GM12878 (cell line): Measurements from ENCODE around the gene RBM12. TPM values are rescaled to one million over a fixed set of nuclear protein-coding genes. Genes with fewer than 3 reads are reported as not detected.

Source experiments
- ATAC-seq: fragments of 200-7000 bp; cut with Tn5 transposase; 3 replicates; pipeline ENCODE4 v1.9.1; 2020; ENCODE audit warnings: mild to moderate bottlenecking, moderate library complexity
- BruUV-seq: library from RNA; stranded (reverse); fragments of 400-500 nt; replicated peaks from 2 replicates; lab custom pipeline; 2021; lab: Mats Ljungman, UMichigan
- CTCF ChIA-PET: fragments of 300-600 bp; sonication (Branson Sonifier 250); formaldehyde crosslinking; extraction: SDS; loops from one replicate; lab custom pipeline; 2021; ENCODE audit warnings: inconsistent platforms; lab: Yijun Ruan, JAX
- POLR2A ChIA-PET: fragments of 350-600 bp; formaldehyde crosslinking; extraction: SDS; loops from one replicate; lab custom pipeline; 2021; ENCODE audit warnings: inconsistent platforms; lab: Charles Lee
- RAD21 ChIA-PET: fragments of 300-600 bp; sonication (Branson Sonifier 250); formaldehyde crosslinking; loops from one replicate; lab custom pipeline; 2023; ENCODE audit warnings: antibody characterized with exemption; ENCODE audit not compliant: unreplicated experiment; lab: Charles Lee
- SMC1A ChIA-PET: fragments of 300-600 bp; sonication (Branson Sonifier 250); formaldehyde crosslinking; loops from one replicate; lab custom pipeline; 2023; ENCODE audit not compliant: unreplicated experiment, uncharacterized antibody; lab: Charles Lee
- DNase-seq: peaks from one replicate; pipeline ENCODE4 v3.0.0-alpha.2; 2011; ENCODE audit warnings: low read depth, low spot score
- FAIRE-seq: peaks from 3 replicates; lab custom pipeline; 2011; peaks lifted over from hg19 to GRCh38; lab: Jason Lieb, UNC
- H2AFZ ChIP-seq: 2 replicates; pipeline ENCODE4 v1.6.0; 2011; ENCODE audit warnings: low read depth, low read length, control low read depth; ENCODE audit not compliant: control insufficient read depth
- H3K27ac ChIP-seq: 2 replicates; pipeline ENCODE4 v1.5.1; 2011; ENCODE audit warnings: control low read depth; ENCODE audit not compliant: control insufficient read depth, insufficient read depth
- H3K27me3 ChIP-seq, 2 experiments: replicated peaks in 1 of 2; 2 replicates each; pipeline versions ENCODE4 v1.6.0 to v1.6.1; 2011; ENCODE audit warnings: low read length in 1 of 2; ENCODE audit not compliant: control insufficient read depth in 2 of 2, insufficient read depth in 2 of 2
- H3K36me3 ChIP-seq, 2 experiments: 2 replicates each; pipeline ENCODE4 v1.5.1; 2011; ENCODE audit warnings: low read length in 1 of 2; ENCODE audit not compliant: control insufficient read depth in 2 of 2, insufficient read depth in 2 of 2
- H3K4me1 ChIP-seq: 2 replicates; pipeline ENCODE4 v1.6.1; 2011; ENCODE audit warnings: mild to moderate bottlenecking, low read length, moderate library complexity, mixed read lengths; ENCODE audit not compliant: control insufficient read depth, insufficient read depth
- H3K4me2 ChIP-seq: 2 replicates; pipeline ENCODE4 v1.6.0; 2011; ENCODE audit warnings: control low read depth; ENCODE audit not compliant: control insufficient read depth, insufficient read depth
- H3K4me3 ChIP-seq: fragments of 200-600 bp; sonication (generic); 2 replicates; pipeline ENCODE4 v1.5.1; 2016
- H3K79me2 ChIP-seq: 2 replicates; pipeline ENCODE4 v1.6.0; 2011; ENCODE audit warnings: low read length; ENCODE audit not compliant: control insufficient read depth, insufficient read depth
- H3K9ac ChIP-seq: 2 replicates; pipeline ENCODE4 v1.8.0; 2011; ENCODE audit warnings: low read length, control low read depth, mixed read lengths; ENCODE audit not compliant: control insufficient read depth, insufficient read depth
- H3K9me3 ChIP-seq: replicated peaks from 3 replicates; pipeline ENCODE4 v1.5.1; 2011; ENCODE audit warnings: mild to moderate bottlenecking, low read length; ENCODE audit not compliant: control insufficient read depth, insufficient read depth
- H4K20me1 ChIP-seq: 2 replicates; pipeline ENCODE4 v1.6.0; 2011; ENCODE audit not compliant: control insufficient read depth, insufficient read depth
- ATF7 ChIP-seq: fragments of 450-650 bp; IDR thresholded peaks from 2 replicates; pipeline ENCODE4 v1.6.1; 2016; ENCODE audit warnings: low read depth, mild to moderate bottlenecking
- CEBPB ChIP-seq, 2 experiments: fragments of 150-350 bp in 1 of 2; IDR thresholded peaks; 2 replicates each; pipeline ENCODE4 v1.6.1; 2012 to 2014; ENCODE audit warnings: low read depth in 2 of 2, low read length in 2 of 2, borderline replicate concordance in 1 of 2, inconsistent platforms in 1 of 2
- DPF2 ChIP-seq: fragments of 450-650 bp; IDR thresholded peaks from 2 replicates; pipeline ENCODE4 v1.6.1; 2017; ENCODE audit warnings: mild to moderate bottlenecking
- ETV6 ChIP-seq, 2 experiments: fragments of 450-650 bp in 1 of 2; IDR thresholded peaks in 1 of 2; conservative IDR thresholded peaks in 1 of 2; 2 replicates each; pipeline ENCODE4 v1.6.1; 2014; ENCODE audit warnings: antibody characterized with exemption in 1 of 2, borderline replicate concordance in 1 of 2, low read depth in 1 of 2, mild to moderate bottlenecking in 1 of 2, moderate library complexity in 1 of 2
- NFIC ChIP-seq: IDR thresholded peaks from 2 replicates; pipeline ENCODE4 v1.6.1; 2012; ENCODE audit warnings: low read depth, mild to moderate bottlenecking, inconsistent platforms, low read length, moderate library complexity
- NR2F1 ChIP-seq: fragments of 450-650 bp; conservative IDR thresholded peaks from 2 replicates; pipeline ENCODE4 v1.6.1; 2017; ENCODE audit warnings: mild to moderate bottlenecking
- PML ChIP-seq: IDR thresholded peaks from 2 replicates; pipeline ENCODE4 v1.6.1; 2012; ENCODE audit warnings: low read length, inconsistent platforms
- SIX5 ChIP-seq: IDR thresholded peaks from 2 replicates; pipeline ENCODE4 v1.6.1; 2011; ENCODE audit warnings: mild to moderate bottlenecking, low read depth, low read length, moderate library complexity; ENCODE audit not compliant: severe bottlenecking
- WGBS: methylation state at CpG from one replicate; pipeline ENCODE4 v1.1.6; 2016; ENCODE audit warnings: low lambda C conversion rate; ENCODE audit not compliant: insufficient replicate concordance, insufficient coverage; ENCODE audit errors: missing lambda C conversion rate; 5-methylcytosine and 5-hydroxymethylcytosine counted together
- in situ Hi-C: fragments of 300-500 bp; cut with MboI; formaldehyde crosslinking; loops from 9 replicates; pipeline ENCODE4 v1.14.3; 2018; ENCODE audit warnings: mixed read lengths
- intact Hi-C: fragments of 100-400 bp; cut with micrococcal nuclease; formaldehyde crosslinking; loops from one replicate; pipeline ENCODE4 v1.14.2; 2022; ENCODE audit not compliant: unreplicated experiment
- polyA plus RNA-seq, 11 experiments: library from polyadenylated mRNA; depleted of rRNA in 4 of 11; unstranded in 6 of 11; stranded (reverse) in 5 of 11; fragments of >200 nt; fragmentation: Nextera tagmentation in 4 of 11; fragmentation: Illumina TruSeq in 1 of 11; extraction: Ambion mirVana in 4 of 11; extraction: Trizol in 1 of 11; gene quantifications; 1 replicate in 1 of 11; 2 replicates in 10 of 11; pipeline versions ENCODE4 v1.2.1 to v1.2.3, GENCODE V29; 2011 to 2016; ENCODE audit warnings: inconsistent platforms in 2 of 11, missing spikeins in 2 of 11, low read depth in 1 of 11
- total RNA-seq, 4 experiments: library from RNA; depleted of rRNA in 3 of 4; stranded (reverse); fragments of >200 nt in 3 of 4; fragmentation: Illumina TruSeq in 1 of 4; extraction: Trizol in 1 of 4; gene quantifications; 2 replicates each; pipeline versions ENCODE4 v1.2.1 to v1.2.3, GENCODE V29; 2013 to 2021
- TF ChIP-seq, protein P1 (sequence below): IDR thresholded peaks from 2 replicates; pipeline ENCODE4 v1.6.1; 2012; ENCODE audit warnings: mild to moderate bottlenecking, low read depth, low read length
- TF ChIP-seq, protein P2 (sequence below): fragments of 450-650 bp; IDR thresholded peaks from 2 replicates; pipeline ENCODE4 v1.6.1; 2017; ENCODE audit warnings: mild to moderate bottlenecking, moderate library complexity
- TF ChIP-seq, protein P3 (sequence below): IDR thresholded peaks from 2 replicates; pipeline ENCODE4 v1.6.1; 2012; ENCODE audit warnings: improper control_type of control experiment, low read depth, low read length; ENCODE audit not compliant: insufficient replicate concordance

The RBM12 gene
- total and polyA plus RNA-seq, 10 of the 15 experiments (the other 5 are each of a cell fraction or from before 2014, with no cell fraction given) = 4.7 to 153 (median 58.5) TPM

DNA sequence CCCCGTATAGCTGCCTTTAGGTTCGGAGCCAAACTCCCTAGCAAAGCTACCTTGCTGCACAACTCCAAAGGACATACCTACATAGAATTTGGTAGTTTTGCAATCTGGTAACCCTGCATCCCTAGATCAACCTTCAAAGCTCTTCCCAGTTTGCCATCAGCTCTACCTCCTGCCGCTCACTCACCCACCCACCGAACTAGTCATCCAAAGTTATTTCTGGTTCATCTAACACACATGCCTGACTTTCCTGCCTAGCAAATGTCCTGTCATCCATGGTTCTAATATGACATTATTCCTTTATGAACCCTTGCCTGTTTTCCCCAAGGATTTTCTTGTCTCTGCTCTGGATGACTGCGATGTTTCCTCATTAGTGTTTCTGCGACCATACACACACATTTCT is 27.4 kb downstream of the RBM12 start:
- no peak for ATAC-seq
- H3K79me2 ChIP-seq = no peaks in the 10 kb centered on the region; the same call in none of the 2 replicates
- no peak overlapping the region for H3K4me3 ChIP-seq
- H3K4me1 ChIP-seq = no peaks in the 10 kb centered on the region
- no peaks in the 10 kb centered on the region for H3K9me3 ChIP-seq
- intact Hi-C loops (no loop called here), in situ Hi-C loops (no loop called here)
- FAIRE-seq = peak; percentile 18
- WGBS = 99% methylated on average over 6 of the region's 6 CpGs
- peaks cover 3 to 11% of the 10 kb centered on the region in 2 experiments; a peak in 3 of 4 replicates for H3K36me3 ChIP-seq
- BruUV-seq = no TSS peak
- CTCF ChIA-PET = interaction anchor here (0.6 to 1.2 kb wide), 3 partner anchors 18 to 80 kb away, joined by 3 to 4 read pairs (median 4); no protein-coding TSS in a partner anchor
- SMC1A ChIA-PET = interaction anchor here (1.2 to 1.6 kb wide), 2 partner anchors 11 to 21 kb away, joined by 3 to 4 read pairs; partner anchors contain the start of gene SPAG4
- DNase-seq = no peak
- H2AFZ ChIP-seq = no peak overlapping the region
- RAD21 ChIA-PET = no interaction called here
- H4K20me1 ChIP-seq = no peaks in the 10 kb centered on the region
- H3K27ac ChIP-seq = no peak overlapping the region
- POLR2A ChIA-PET = no interaction called here
- H3K27me3 ChIP-seq = no peaks in the 10 kb centered on the region
- H3K4me2 ChIP-seq = no peak overlapping the region
- H3K9ac ChIP-seq = no peak overlapping the region
- TF ChIP-seq ATF7 = no peak
- TF ChIP-seq PML = no peak
- no peak for TF ChIP-seq NFIC
- TF ChIP-seq, protein P1, sequence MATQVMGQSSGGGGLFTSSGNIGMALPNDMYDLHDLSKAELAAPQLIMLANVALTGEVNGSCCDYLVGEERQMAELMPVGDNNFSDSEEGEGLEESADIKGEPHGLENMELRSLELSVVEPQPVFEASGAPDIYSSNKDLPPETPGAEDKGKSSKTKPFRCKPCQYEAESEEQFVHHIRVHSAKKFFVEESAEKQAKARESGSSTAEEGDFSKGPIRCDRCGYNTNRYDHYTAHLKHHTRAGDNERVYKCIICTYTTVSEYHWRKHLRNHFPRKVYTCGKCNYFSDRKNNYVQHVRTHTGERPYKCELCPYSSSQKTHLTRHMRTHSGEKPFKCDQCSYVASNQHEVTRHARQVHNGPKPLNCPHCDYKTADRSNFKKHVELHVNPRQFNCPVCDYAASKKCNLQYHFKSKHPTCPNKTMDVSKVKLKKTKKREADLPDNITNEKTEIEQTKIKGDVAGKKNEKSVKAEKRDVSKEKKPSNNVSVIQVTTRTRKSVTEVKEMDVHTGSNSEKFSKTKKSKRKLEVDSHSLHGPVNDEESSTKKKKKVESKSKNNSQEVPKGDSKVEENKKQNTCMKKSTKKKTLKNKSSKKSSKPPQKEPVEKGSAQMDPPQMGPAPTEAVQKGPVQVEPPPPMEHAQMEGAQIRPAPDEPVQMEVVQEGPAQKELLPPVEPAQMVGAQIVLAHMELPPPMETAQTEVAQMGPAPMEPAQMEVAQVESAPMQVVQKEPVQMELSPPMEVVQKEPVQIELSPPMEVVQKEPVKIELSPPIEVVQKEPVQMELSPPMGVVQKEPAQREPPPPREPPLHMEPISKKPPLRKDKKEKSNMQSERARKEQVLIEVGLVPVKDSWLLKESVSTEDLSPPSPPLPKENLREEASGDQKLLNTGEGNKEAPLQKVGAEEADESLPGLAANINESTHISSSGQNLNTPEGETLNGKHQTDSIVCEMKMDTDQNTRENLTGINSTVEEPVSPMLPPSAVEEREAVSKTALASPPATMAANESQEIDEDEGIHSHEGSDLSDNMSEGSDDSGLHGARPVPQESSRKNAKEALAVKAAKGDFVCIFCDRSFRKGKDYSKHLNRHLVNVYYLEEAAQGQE = no peak
- no peak for TF ChIP-seq SIX5
- TF ChIP-seq, protein P2, sequence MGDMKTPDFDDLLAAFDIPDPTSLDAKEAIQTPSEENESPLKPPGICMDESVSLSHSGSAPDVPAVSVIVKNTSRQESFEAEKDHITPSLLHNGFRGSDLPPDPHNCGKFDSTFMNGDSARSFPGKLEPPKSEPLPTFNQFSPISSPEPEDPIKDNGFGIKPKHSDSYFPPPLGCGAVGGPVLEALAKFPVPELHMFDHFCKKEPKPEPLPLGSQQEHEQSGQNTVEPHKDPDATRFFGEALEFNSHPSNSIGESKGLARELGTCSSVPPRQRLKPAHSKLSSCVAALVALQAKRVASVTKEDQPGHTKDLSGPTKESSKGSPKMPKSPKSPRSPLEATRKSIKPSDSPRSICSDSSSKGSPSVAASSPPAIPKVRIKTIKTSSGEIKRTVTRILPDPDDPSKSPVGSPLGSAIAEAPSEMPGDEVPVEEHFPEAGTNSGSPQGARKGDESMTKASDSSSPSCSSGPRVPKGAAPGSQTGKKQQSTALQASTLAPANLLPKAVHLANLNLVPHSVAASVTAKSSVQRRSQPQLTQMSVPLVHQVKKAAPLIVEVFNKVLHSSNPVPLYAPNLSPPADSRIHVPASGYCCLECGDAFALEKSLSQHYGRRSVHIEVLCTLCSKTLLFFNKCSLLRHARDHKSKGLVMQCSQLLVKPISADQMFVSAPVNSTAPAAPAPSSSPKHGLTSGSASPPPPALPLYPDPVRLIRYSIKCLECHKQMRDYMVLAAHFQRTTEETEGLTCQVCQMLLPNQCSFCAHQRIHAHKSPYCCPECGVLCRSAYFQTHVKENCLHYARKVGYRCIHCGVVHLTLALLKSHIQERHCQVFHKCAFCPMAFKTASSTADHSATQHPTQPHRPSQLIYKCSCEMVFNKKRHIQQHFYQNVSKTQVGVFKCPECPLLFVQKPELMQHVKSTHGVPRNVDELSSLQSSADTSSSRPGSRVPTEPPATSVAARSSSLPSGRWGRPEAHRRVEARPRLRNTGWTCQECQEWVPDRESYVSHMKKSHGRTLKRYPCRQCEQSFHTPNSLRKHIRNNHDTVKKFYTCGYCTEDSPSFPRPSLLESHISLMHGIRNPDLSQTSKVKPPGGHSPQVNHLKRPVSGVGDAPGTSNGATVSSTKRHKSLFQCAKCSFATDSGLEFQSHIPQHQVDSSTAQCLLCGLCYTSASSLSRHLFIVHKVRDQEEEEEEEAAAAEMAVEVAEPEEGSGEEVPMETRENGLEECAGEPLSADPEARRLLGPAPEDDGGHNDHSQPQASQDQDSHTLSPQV = no peak
- TF ChIP-seq, protein P3, sequence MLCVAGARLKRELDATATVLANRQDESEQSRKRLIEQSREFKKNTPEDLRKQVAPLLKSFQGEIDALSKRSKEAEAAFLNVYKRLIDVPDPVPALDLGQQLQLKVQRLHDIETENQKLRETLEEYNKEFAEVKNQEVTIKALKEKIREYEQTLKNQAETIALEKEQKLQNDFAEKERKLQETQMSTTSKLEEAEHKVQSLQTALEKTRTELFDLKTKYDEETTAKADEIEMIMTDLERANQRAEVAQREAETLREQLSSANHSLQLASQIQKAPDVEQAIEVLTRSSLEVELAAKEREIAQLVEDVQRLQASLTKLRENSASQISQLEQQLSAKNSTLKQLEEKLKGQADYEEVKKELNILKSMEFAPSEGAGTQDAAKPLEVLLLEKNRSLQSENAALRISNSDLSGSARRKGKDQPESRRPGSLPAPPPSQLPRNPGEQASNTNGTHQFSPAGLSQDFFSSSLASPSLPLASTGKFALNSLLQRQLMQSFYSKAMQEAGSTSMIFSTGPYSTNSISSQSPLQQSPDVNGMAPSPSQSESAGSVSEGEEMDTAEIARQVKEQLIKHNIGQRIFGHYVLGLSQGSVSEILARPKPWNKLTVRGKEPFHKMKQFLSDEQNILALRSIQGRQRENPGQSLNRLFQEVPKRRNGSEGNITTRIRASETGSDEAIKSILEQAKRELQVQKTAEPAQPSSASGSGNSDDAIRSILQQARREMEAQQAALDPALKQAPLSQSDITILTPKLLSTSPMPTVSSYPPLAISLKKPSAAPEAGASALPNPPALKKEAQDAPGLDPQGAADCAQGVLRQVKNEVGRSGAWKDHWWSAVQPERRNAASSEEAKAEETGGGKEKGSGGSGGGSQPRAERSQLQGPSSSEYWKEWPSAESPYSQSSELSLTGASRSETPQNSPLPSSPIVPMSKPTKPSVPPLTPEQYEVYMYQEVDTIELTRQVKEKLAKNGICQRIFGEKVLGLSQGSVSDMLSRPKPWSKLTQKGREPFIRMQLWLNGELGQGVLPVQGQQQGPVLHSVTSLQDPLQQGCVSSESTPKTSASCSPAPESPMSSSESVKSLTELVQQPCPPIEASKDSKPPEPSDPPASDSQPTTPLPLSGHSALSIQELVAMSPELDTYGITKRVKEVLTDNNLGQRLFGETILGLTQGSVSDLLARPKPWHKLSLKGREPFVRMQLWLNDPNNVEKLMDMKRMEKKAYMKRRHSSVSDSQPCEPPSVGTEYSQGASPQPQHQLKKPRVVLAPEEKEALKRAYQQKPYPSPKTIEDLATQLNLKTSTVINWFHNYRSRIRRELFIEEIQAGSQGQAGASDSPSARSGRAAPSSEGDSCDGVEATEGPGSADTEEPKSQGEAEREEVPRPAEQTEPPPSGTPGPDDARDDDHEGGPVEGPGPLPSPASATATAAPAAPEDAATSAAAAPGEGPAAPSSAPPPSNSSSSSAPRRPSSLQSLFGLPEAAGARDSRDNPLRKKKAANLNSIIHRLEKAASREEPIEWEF = no peak
- TF ChIP-seq ETV6 (conservative IDR thresholded peaks at IDR 0.05 in 1 of 2, IDR thresholded peaks at IDR 0.05 in 1 of 2; ENCODE audit: borderline replicate concordance in 1 of 2, low read depth in 1 of 2) = no peak
- TF ChIP-seq CEBPB (IDR thresholded peaks at IDR 0.05; ENCODE audit: borderline replicate concordance in 1 of 2, low read depth in 2 of 2, low read length in 2 of 2) = no peak
- TF ChIP-seq DPF2 = no peak
- no peak for TF ChIP-seq NR2F1
